NCI-H187 treated with DMSO at 0.1 percent for 48 hours (cell line): ENCODE results near the gene SRPK2.

Experiments used
- DNase-seq: peaks from one replicate; lab custom pipeline; 2025; lab: John Stamatoyannopoulos, UW

SRPK2 gene

DNA sequence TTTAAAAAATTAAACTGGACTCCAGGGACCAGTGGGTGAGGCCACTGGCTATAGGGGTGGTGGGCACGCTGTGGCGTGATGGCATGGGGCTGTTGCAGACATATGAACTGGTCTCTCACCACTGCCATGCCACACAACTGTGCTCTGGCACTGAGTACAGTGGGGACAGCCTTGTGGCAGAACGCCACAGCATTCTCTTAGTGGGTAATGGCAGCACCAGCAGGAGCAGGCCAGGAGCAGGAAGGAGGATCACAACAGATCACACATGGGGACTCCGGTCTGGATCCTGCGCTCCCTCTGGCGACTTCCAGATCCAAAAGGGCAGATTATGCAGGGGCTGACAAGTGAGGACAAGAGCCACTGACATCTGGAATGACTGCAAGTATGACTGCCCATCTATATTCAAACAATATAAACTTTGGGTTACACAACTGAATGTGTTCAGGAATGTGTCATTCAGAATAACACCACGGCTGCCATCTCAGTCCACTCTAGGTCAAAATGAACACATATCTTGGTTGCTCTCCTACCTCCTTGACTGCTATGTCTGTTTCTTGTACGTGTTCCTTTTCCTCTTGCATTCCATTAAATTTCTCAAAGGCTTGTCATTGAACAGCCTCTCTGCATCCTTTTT, 198.7 kb downstream of the SRPK2 start:
- DNase-seq, result no peak

DNA sequence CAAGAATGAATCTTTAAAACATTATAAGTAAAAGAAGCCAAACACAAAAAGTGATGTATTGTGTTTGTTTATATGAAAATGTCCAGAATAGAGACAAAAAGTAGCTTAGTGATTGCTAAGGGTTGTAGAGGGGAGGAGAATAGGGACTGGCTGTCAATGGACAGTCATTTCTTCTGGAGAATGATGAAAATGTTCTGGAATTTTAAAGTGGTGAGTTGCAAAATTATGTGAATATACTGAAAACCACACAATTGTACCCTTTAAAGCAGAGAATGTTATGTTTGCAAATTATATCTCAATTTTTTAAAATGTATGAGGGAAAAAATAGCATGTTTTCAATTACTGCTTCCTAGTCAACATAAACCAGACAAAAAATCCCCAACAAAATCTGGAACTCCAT, 200.5 kb downstream of the SRPK2 start:
- no peak for DNase-seq

DNA sequence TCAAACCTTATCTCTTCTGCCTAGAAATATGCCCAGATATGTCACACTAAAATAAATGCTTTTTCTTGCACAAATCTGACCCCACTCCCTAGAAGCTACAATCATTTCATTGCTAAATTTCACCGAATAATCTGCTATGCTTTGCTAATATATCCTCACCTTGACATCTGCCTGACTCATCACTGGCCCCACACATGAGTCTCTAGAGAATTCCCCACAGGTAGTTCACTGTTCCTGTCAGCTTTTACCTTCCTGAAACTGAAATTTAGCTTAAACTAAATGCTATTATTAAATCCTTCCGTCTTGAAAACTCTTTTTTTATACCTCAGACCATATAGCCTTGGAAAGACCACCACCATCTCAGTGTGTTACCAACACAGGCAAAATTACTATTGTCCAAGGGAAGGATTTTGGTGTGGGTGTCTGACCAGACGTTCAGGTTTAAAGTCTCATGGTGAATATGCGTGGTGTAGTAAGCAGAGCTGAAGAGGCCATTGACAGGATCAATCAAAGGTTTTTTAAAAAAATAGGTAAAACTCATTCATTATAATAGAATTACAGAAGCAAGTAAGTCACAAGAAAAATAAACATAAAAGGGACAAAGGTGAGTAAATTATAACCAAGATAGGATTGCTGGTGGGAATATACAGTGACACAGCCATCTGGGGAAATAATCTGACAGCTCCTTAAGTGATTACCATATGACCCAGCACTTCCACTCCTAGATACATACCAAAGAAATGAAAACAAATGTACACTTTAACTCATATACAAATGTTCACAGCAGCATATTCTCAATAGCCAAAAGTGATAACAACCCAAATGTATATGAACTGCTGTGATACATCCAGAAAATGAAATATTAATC, 201.2 kb downstream of the SRPK2 start:
- DNase-seq, result no peak

DNA sequence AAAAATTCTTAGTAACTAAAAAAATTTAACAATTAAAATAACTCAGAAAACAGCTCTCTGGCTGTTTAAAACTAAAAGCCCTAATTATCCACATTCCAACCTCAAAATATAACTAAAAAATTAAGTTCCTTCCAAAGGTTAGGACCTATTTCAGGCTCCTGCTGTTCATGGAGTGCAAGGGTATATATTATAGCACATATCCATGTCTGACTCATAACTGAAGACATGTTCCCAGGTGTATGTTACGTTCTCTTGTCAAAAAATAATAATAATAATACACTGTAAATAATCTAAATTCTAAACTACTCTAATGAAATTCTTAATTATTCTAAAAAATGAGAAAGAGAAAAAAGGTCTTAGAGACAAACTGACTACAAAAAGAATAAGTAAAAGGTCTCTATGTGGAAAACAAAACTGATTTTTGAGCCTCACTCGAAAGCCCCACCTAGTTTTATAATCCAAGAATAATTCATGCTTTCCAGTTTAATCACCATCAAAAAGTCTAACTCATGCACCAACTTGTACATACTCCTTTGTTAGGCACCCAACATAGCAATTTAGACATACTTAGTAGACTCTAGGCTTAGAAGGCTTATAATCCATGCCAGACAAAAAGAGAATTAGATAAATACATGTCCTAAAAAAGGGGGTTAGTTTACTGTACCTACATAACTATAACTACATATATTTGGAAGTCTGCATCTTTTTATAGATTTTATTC, 203.3 kb downstream of the SRPK2 start:
- DNase-seq, result no peak

DNA sequence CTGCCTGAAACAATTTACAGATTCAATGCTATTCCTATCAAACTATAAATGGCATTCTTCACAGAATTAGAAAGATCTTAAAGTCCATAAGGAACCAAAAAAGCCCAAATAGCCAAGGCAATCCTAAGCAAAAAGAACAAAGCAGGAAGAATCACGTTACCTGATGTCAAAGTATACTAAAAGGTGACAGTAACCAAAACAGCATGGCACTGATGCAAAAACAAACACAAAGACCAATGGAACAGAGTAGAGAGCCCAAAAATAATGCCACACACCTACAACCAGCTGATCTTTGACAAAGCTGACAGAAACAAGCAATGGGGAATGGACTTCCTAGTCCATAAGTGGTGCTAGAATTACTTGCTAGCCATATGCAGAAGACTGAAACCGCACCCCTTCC, 208.7 kb downstream of the SRPK2 start:
- no peak for DNase-seq

DNA sequence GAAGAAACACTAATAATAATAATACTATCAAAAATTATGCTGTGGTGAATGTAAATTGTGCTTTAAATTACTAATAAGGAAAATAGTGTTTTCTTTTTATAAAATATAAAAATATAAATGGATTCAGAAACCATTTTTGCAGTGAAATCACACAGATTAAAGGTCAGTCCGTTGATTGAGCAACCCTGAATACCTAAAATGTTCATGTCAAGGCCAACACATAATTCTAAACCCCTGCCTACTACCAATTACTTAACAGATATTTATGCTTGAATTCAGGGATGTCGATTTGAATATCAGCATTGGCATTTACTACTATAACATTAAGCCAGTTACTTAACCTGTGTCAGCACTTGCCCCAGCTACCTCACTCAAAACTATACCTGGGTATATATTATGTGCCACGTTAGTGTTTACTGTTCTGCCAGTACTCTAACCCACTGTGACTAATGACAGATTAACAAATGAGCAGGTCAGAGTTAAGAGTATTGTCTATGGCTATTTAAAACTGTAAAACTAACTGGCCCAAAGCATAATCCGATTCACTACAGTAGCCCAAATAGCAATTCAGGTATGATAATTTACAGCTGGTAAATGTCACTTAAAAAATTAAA, 209.7 kb downstream of the SRPK2 start:
- DNase-seq, result no peak

DNA sequence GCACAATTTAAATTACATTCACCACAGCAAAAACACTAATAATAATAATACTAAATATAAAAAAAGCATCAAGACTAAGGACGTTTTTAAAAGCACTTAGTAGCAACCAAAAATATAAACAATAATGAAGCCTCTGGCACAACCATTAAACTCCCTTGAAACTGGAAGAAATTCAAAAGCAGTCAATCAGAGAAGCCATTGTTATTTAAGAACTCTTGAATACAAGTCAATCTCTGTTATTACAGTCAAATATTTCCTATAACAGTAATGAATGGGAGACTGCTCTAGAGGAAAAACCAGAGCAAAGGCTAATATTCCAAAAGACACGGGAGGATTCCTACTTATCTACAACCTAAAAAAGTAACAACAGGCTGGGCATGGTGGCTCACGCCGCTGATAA, 210.5 kb downstream of the SRPK2 start:
- DNase-seq, result no peak

DNA sequence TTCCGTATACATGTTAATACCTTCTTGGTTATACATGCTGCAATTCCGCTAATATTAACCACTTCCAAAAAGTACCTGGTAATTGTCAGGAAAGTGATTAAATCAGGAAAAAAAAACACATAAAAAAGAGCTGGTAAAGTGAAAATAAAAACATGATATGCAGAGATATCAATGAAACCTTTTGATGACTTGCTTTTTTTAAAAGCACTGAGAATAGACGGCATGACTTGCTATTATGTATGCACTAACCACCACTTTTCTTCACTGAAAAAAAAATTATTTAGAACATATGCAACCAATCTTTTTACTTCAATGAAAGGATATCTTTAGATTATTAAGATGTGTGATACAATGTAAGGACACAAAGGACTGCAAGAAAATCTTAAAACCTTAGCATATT, 211.7 kb downstream of the SRPK2 start:
- DNase-seq, result no peak

DNA sequence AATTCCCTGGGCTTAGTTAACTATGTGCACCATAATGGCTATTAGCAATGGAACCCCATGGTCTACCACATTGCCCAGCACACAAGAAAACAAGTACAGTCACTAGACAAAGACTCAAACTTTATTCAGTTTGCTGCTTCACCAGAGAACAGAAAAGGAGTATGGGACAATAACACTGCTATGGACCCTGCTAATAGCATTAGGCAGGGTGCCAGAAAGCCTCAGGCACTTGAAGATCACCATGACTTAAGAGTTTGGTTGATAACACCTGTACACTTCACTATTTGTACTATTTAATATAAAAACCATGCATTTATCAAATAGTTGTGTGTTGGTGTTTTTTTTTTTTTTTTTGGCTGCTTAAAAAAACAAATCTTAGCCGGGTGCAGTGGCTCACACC, 215.1 kb downstream of the SRPK2 start:
- DNase-seq, result no peak

DNA sequence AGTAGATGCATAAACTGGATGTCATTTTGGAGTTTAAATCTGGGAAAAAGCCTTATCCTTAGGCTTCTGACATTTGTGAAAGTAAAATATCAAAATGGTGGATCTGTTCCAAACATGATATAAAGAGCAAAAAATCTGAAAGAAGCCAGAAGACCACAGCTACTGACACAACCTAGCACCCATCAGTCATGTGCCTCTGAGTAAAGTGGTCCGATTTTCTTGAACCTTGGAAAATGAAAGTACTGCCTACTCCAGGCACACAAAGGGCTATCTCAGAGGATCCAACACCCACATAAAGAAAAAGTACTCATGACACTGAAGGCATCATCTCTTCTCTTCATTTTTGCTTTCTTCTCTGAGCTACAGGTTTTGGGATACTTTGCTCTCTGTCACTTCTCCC, 224.0 kb downstream of the SRPK2 start:
- DNase-seq, result no peak

DNA sequence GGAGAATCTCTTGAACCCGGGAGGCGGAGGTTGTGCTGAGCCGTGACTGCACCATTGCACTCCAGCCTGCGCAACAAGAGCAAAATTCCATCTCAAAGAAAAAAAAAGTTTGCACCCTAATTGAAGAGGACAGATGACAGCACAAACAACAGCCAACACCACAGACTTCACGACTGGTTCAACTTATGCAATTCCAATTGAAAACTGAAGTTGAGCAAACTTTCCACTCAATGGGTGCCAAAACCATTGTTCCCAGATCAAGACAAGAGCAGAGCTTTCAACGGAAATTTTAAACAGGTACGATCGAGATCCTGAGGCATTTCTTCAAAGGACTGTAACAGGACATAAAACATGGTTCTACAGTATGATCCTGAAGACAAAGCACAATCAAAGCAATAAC, 225.0 kb downstream of the SRPK2 start:
- DNase-seq, result no peak

DNA sequence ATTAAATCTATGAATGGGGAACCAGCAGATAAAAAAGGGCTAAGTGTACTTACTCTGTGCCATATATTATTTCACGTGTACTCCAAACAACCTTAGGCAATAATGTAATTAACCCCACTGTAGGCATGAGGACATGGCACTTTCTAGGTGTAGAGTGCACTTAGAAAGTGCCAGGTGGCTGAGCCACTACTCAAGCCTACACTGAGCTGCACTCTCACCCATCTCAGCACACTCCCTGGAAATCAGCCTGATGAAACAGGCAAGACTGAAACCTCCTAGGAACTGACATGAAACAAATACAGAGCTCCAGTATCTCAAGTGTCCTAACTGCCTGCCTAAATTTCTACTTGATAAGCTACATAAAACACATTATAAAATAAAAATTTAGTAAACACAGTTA, 227.4 kb downstream of the SRPK2 start:
- no peak for DNase-seq

DNA sequence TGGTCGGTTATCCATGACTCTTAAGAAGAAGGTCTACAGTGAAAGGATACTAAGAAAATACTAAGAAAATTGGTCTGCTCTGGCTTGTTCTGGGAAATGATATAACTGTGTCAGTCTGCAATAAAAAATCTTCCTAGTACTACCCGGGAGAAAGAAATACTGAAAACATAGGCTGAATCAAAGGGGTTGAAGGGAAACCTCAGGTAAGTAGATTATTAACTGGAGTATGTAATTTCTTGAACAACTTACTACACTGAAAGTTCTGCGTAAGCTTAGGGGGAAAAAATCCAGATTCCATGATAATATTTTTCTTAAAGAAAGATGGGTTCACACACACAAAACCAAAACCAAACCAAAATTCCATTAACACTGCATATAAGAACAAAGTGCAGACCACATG, 231.4 kb downstream of the SRPK2 start:
- DNase-seq, result no peak

DNA sequence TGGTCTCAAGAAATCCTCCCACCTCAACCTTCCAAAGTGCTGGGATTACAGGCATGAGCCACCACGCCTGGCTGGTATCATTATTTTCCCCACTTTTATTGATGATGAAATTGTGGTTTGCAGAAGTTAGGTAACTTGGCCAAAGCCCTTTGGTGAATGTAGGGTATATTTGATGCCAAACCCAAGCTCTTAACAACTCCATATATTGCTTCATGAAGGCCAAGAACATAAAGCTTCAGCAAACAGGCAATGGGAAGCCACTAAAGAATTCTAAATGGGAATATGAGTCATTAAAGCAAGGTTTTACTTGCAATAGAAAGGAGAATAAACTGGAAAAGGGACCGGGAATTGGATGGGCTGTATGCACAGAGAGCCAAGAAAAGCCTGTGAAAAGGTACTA, 232.0 kb downstream of the SRPK2 start:
- no peak for DNase-seq

DNA sequence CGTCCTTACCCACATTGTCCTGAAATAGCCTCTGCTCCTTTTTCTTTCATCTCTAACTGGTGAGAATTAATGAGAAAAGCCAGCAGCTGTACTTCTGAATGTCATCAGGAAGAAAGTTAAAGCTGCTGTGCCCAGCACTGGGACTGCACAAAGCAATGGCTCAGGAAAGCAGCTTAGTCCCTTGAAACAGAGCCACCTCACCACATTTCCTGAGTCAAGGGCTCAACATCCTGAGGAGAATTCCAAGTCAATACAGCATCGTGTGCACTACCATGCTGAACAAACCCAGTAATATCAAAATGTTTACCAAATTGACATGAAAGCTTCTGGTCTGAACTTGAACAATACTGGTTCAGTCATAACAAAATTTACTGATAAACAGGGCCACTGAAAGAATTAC, 234.6 kb downstream of the SRPK2 start:
- no peak for DNase-seq

DNA sequence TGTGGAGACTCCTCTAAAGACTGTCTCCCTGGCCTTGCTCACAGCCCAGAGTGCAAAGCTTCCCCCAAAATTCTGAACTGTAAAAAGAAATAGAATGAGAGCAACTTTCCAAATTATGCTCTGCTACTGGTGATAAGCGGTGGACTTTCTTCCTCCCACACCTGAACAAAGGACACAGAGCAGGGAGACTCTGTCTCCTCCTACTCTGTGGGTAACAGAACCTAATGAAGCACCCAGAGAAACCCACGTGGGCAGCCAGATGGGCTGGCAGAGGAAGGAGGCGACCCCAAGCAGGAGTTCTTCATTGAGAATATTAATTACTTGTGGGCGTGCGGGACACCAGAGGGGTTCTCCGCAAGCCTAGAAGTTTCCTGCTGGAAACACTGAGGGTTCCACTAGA, 235.2 kb downstream of the SRPK2 start:
- no peak for DNase-seq

DNA sequence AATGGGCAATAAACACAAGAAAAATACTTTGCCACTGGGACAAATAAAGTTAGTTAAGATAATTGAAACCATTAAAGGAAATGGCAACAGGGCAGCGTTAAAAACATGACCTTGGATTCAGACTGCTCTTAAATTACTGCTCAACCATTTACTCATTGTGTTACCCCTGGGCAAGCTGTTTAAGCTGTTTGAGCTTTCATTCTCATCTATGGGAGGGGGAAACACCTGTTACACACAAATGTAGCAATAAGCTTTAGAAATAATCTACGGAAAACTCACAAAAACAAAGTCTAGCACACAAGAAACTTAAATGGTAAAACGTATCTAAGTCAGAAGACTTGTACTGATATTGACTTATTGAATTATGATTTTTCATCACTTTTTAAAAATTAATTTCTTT, 237.6 kb downstream of the SRPK2 start:
- no peak for DNase-seq

DNA sequence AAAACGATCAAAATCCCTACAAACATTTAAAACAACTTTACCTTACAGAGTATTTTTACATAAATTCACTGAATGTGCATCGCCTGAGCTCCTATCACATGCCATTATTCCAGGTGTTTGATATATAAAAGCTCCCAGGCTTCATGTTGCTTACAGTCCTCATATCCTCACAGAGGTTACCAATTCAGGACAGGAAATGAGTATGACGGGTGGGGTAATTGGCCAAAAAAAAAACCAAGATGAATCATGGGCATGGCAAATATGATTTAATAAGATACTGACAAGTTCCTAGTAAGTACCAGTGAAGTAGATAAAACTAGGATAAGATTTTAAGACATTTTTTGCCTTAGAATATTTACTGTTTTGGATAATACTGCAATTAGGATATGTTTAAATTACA, 238.9 kb downstream of the SRPK2 start:
- no peak for DNase-seq

DNA sequence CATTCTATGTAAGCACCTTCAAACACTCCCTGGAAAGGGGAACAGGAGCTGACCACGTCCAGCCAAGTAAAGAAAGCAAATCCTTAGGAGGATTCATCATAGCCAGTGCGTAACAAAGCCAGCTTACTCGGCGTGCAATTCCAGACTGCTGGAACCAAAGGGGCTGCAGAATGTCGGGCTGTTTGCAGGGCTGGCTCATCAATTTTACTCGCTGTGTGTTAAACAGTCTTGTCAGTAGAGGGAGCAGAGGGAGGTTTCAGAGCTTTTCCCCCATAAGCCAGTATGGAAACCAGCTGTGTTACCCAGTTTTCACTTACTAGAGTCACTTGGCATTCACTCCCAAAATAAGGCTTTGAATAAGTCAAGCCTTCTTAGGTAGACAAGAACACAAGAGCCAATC, 247.7 kb downstream of the SRPK2 start:
- no peak for DNase-seq

DNA sequence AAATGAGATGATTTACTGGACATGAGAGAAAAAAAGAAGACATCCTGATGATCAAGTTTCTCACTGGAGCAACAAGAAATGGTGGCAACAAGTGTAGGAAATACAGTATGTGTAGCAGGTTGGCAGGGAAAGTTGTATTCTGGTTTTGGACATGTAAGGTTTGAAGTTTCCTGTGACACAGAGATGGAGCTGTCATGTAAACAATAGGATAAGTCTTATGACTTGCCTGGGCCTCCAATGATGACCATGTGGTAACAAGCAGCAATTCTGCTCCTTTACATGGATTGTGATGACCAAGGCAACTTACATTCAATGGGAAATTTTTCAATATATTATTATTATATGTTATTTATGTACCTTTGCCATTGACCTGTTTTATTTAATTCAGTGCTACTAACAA, 249.3 kb downstream of the SRPK2 start:
- no peak for DNase-seq

DNA sequence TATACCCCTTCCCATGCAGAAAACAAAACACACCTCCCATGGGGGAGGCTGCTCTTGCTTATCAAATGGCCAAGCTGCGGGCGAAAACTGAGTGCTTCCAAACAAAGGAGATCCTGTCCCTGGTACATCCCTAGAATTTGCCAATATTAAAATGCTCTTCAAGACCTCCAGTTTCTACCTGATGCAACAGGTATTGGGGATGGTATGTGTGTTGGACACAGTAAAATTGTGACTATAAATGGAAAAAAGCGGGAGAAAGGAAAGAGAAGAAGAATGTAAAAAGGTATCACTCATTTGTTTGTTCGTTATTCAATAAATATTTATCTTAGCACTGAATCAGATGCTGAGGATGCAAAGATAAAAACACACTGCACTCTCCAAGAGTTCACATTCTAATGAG, 250.8 kb downstream of the SRPK2 start:
- no peak for DNase-seq

DNA sequence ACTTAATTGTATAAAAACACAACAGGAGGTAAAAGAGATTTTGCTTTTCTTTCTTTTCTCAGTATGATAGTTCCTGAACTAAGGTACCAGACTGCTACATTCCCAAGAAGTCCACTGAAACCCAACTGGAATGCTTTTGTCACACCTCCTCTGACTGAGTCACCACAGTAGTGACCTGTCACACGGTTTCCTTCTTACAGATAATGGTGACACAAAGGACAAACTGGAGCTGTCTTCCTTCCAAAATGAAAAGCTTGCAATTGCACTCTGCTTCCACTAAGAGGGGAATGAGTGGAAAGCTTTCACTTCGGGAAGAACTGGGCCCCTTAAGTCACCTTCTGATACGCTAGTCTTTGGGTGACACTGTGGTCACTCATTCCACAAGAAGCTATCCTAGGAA, 252.5 kb downstream of the SRPK2 start:
- DNase-seq, result no peak
